GM21576 (cell line): ENCODE results near the gene EIPR1.

Source experiments
- ATAC-seq: cut with Tn5 transposase; IDR thresholded peaks from one replicate; pipeline ENCODE4 v1.9.1; 2021; ENCODE audit warnings: mild to moderate bottlenecking, moderate library complexity; ENCODE audit not compliant: unreplicated experiment

The EIPR1 gene

DNA sequence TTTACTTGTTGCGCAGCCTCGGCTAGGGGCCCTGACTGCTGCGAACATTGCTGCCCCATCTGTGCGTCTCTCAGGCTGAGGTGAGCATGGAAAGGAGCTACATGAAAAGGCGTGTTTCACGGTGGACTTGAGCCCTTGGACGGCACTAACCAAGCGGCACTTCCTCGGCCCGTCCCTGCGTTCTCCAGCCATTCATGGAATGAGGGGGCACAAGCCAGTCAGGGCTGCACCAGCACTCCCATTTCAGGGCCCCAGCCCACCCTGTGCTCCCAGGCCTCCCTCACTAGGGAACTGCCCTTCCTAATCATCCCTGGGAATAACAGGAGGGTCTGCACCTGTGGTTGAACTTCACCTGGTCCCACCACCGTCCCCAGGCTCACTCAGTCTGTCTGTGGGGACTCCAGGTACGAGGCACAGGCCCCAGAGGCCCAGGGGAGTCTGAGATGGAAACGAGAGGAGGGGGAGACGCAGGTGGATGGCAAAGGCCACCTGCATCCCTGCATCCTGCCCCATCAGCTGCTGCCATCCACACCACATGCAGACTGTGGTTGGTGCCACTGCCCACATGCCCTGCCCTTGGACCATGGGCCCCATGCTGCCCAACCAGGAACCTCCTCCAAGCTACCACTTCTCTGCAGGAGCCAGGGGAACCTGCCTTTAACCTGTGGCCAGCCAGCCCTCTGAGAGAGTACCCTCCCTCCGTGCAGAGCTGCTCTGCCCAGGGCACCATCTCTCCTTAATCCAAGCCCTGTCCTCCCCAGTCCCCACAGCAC lies 99.7 kb downstream of the EIPR1 start:
- ATAC-seq = no peak

DNA sequence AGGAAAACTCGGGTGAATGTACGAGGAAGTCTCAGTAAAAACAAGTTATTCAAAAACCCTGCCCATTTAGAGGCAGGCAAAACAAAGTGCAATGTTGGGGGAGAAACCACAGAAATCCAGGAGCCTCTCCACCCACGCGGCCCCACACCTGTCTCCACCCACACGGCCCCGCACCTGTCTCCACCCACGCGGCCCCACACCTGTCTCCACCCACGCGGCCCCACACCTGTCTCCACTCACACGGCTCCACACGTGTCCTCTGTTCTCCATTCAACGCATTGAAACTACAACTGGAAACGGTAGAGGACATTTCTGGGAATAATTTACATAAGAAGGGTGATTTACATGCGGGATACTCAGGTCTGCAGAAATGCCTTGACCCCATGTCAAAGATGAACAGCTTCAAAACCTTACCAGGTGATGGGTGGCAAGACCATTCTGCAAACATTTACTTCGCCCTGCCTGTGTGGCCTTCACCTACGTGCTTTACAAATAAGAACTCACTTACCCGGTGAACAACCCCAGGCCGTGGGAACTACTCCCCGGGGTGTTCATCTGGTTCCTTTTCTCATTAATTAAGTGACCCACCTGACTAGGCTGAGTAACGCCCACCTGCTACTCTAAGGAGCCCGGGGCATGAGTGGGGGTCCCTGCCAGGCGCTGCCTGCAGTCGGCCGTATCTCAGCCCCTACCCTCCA lies 100.4 kb downstream of the EIPR1 start:
- no peak for ATAC-seq

DNA sequence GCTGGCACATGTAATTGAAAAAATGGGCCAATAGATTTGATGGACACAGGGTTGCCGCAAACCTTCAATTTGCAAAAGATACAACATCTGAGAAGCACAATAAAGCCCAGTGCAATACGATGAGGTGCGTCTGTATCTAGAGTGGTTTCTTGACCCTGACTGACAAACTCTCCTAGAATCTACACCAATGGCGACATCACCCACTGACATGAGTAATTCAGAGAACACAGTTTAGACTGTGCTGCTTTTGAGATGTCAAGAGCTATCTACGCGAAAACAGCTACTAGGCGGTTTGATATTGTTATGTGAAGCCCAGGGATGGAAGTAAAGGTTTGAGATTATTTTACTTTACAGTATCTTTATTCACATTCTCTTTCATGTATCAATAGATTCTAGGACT lies 104.9 kb downstream of the EIPR1 start:
- no peak for ATAC-seq

DNA sequence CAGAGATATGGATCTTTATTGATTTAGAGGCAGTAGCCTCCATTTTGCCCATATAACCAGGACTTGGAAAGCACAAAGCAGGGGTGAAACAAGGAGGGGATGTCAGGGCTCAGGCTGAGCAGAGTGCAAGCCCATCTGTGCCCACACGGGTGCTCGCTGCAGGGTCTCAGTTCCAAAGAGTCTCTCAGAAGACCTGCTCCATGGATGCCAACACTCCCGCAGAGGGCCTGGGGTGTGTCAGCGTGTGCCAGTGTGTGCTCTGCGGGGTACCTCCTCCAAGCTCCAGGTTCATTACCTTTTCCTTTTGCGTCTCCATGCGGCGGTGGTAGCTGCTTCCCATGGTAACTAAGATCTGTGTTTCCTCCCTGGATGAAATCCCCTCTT lies 107.5 kb downstream of the EIPR1 start:
- no peak for ATAC-seq

GRCh38 chr2:3269425-3270094 lies 108.1 kb downstream of the EIPR1 start:
- ATAC-seq = no peak

DNA sequence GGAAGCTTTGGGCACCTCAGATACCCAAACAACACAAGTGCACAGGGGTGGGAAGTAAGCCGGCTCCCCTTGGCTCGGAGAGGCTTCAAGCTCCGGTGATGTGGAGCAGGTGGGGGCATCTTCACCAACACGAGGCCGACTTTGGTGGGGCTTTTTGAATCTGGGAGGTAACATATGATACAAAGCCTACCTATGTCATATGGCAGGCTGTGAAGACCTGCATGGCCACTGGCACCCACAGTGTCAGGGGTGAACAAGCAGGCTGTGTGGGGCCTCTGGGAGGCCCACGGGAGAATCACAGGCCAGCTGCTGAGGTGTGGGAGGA lies 109.0 kb downstream of the EIPR1 start:
- ATAC-seq = no peak

GRCh38 chr2:3267869-3268704 lies 109.5 kb downstream of the EIPR1 start:
- ATAC-seq = no peak

- no peak for ATAC-seq
Observed at GRCh38 chr2:3266925-3267867, 110.4 kb downstream of the EIPR1 start.

DNA sequence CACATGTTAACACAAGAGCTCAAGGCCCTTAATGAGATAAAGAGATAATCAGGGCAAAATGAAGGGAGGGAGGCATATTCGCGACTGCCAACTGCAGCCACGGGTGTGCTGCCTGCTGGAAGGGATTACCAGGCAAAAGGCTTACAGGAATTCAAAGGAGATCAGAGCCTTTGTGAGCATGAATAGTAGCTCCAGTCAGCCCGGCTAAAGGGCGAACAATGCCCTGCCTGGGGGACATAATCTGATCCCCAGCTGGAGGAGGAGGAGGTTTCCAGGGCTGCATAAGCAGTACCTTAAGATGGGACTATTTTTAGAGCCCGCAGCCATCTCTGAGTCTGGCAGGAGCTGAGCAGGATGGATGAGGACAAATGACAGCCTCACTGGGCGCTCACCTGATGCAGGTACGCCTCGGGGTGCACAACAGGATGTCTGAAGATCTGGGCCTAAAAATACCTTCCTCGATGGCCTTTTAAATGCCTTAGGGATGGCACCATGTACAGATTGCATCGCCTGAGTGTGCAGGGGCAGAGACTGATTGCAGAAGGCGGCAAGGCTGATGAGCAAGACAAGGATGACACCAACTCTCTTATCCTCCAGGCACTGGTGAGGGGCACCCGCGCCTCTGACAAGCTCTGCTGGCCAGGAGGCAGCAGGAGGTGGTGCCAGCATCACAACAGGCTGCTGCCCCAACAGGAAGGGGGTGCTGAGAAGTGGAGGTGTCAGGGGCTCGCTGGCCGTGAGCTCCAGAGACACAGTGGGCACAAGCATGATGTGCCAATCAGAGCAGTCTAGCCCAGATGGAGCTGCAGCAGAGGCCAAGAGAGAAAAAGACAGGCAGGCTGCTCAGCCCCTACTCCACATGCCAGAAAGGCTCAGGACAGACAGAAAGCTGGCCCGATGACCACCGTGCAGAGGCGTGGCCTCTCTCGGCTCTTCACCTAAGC lies 111.4 kb downstream of the EIPR1 start:
- ATAC-seq = no peak

DNA sequence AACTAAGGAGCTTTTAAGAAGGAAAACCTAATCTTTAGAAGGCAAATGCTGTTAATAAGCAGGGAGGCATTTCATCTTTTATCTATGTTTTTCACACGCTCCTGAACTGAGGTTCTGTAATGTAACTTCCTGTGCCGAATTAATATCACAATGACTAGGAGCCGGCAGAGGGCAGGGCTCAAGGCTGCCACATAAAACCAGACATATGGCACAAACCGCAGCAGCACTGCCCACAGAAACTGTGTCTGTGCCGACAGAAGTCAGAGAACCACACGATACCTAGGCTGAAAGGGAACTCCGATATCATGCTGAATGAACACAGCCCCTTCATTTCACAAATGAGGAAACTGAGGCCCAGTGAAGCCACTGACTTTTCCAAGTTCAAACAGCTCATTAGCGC lies 112.1 kb downstream of the EIPR1 start:
- no peak for ATAC-seq

DNA sequence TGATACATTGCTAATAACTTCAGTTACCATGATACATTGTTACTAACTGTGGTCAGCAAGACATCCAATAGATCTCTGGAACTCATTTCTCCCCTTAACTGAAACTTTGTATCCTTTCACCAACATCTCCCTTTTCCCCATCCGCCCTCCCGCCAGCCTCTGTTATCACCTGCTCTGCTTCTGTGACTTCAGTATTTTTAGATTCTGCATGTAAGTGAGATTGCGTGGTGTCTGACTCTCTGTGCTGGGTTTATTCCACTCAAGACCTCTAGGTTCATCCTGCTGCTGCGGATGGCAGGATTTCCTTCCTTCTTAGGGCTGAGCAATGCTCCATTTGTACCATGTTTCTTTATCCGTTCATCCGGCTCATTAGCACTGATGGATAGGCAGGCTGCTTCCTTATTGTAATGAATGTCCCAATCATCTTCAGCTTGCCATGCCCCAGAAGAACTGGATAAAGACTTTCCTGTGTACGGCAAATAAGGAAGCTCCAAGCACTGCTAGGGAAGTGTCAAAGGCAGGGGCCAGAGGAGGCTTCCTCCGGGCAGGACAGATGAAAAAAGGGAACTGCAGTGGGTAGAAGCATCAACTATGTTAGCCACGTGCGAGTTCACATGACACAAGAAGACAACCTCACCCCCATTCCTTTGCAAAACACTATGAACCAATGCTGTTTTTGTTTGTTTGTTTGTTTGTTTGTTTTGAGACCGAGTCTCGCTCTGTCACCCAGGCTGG lies 113.4 kb downstream of the EIPR1 start:
- ATAC-seq = no peak

DNA sequence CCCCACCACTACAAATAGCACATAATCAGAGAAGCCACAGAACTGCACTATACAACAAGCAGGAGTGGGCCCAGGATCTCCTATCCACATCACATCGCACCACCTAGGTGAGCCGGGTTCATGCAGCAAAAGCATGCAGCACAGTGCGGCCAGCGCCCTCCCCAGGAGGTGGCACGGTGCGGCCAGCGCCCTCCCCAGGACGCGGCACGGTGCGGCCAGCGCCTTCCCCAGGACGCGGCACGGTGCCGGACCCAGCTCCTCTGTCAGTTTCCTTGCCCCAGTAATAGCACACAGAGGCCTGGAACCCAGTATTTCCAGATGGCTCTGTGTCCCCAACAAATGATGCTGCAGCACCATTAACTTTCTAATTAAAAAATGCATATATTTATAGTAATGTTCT lies 114.1 kb downstream of the EIPR1 start:
- no peak for ATAC-seq

- ATAC-seq = no peak
Observed at GRCh38 chr2:3262437-3263388, 114.9 kb downstream of the EIPR1 start.

- ATAC-seq = no peak
Observed at GRCh38 chr2:3261511-3261910, 116.1 kb downstream of the EIPR1 start.

- no peak for ATAC-seq
Observed at GRCh38 chr2:3260959-3261358, 116.7 kb downstream of the EIPR1 start.

DNA sequence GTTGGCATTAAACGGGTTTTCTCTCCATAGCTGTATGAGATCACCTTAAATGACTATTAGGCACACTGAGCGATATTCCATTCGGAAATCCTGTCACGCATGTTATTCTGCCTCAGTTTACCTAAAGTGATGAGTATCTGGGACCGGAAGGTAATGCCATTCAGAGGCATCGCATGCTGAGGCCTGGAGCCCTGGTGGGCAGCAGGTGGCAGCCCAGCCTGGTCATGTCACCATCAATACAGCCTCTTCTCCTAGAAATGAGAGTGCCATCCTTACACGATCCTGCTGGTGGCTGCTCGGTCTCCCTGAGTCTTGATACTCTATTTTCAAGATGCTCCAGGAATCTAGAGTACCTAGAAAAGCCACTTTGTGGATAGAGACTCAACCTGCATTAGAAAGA lies 119.8 kb downstream of the EIPR1 start:
- no peak for ATAC-seq

- ATAC-seq = no peak
Observed at GRCh38 chr2:3257166-3257565, 120.5 kb downstream of the EIPR1 start.
